Vagina (tissue), 2 donors: ENCODE measurements around the gene PCNX1. TPM values are rescaled to one million over a fixed set of nuclear protein-coding genes. Genes with fewer than 3 reads are reported as not detected.

ENCODE experiments used
- DNase-seq, 2 donors: peaks; one replicate each; pipeline ENCODE4 v3.0.0-alpha.2; 2017; ENCODE audit errors: extremely low spot score in 2 of 2
- H3K27ac ChIP-seq: fragments of 200-600 bp; sonication (generic); one replicate; pipeline ENCODE4 v1.5.1; 2019
- H3K27me3 ChIP-seq: fragments of 200-600 bp; sonication (generic); one replicate; pipeline ENCODE4 v1.5.1; 2019
- H3K36me3 ChIP-seq, 2 donors: fragments of 200-600 bp; sonication (generic); one replicate each; pipeline ENCODE4 v1.5.1; 2017 to 2019
- H3K4me1 ChIP-seq: fragments of 200-600 bp; sonication (generic); one replicate; pipeline ENCODE4 v1.5.1; 2019
- H3K4me3 ChIP-seq, 2 donors: fragments of 200-600 bp; sonication (generic); 1 replicate in 1 of 2; 2 replicates in 1 of 2; pipeline ENCODE4 v1.5.1; 2016 to 2019
- H3K9me3 ChIP-seq: fragments of 200-600 bp; sonication (generic); one replicate; pipeline ENCODE4 v1.5.1; 2019
- POLR2A ChIP-seq, 2 donors: fragments of 450-650 bp; IDR thresholded peaks; one replicate each; pipeline ENCODE4 v1.6.1; 2017; ENCODE audit warnings: antibody characterized with exemption in 2 of 2, mild to moderate bottlenecking in 2 of 2, moderate library complexity in 2 of 2
- POLR2AphosphoS5 ChIP-seq, 2 donors: sonication (generic); formaldehyde crosslinking; IDR thresholded peaks; one replicate each; pipeline ENCODE4 v1.9.0; 2017; ENCODE audit warnings: antibody characterized with exemption in 2 of 2, mild to moderate bottlenecking in 2 of 2, low read depth in 1 of 2; ENCODE audit not compliant: insufficient read depth in 1 of 2
- intact Hi-C: fragments of 100-400 bp; cut with DNase I; formaldehyde crosslinking; loops from one replicate; pipeline ENCODE4 v1.15.1; 2023
- total RNA-seq: library from RNA; depleted of rRNA; stranded (reverse); fragments of >200 nt; gene quantifications from one replicate; pipeline ENCODE4 v1.2.3, GENCODE V29; 2016
- TF ChIP-seq, protein P1 (sequence below), 3 experiments: fragments of 450-650 bp in 2 of 3; fragments of 200-600 bp in 1 of 3; sonication (generic) in 1 of 3; IDR thresholded peaks; one replicate each; pipeline ENCODE4 v1.5.1; 2017 to 2019; ENCODE audit warnings: antibody characterized with exemption in 3 of 3, mild to moderate bottlenecking in 2 of 3, moderate library complexity in 2 of 3

PCNX1 gene
- total RNA-seq, 1 donor from 2014 or later: 59.7 TPM

GRCh38 chr14:71049435-71050133 lies 142.3 kb downstream of the PCNX1 start:
- Histone ChIP-seq H3K27ac (no peak overlapping the region), H3K4me3 (no peak overlapping the region), H3K4me1 (no peaks in the 10 kb centered on the region), H3K27me3 (no peaks in the 10 kb centered on the region), H3K9me3 (no peaks in the 10 kb centered on the region), H3K36me3 (peaks cover 0 to 12% of the 10 kb centered on the region in 2 donors)
- TF ChIP-seq POLR2AphosphoS5 (IDR thresholded peaks at IDR 0.05; ENCODE audit: insufficient read depth in 1 of 2, low read depth in 1 of 2) (no peak), POLR2A (IDR thresholded peaks at IDR 0.05) (no peak)
- TF ChIP-seq, protein P1, sequence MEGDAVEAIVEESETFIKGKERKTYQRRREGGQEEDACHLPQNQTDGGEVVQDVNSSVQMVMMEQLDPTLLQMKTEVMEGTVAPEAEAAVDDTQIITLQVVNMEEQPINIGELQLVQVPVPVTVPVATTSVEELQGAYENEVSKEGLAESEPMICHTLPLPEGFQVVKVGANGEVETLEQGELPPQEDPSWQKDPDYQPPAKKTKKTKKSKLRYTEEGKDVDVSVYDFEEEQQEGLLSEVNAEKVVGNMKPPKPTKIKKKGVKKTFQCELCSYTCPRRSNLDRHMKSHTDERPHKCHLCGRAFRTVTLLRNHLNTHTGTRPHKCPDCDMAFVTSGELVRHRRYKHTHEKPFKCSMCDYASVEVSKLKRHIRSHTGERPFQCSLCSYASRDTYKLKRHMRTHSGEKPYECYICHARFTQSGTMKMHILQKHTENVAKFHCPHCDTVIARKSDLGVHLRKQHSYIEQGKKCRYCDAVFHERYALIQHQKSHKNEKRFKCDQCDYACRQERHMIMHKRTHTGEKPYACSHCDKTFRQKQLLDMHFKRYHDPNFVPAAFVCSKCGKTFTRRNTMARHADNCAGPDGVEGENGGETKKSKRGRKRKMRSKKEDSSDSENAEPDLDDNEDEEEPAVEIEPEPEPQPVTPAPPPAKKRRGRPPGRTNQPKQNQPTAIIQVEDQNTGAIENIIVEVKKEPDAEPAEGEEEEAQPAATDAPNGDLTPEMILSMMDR (IDR thresholded peaks at IDR 0.05): no peak
- no peak for DNase-seq
- intact Hi-C loops: no loop called here

DNA sequence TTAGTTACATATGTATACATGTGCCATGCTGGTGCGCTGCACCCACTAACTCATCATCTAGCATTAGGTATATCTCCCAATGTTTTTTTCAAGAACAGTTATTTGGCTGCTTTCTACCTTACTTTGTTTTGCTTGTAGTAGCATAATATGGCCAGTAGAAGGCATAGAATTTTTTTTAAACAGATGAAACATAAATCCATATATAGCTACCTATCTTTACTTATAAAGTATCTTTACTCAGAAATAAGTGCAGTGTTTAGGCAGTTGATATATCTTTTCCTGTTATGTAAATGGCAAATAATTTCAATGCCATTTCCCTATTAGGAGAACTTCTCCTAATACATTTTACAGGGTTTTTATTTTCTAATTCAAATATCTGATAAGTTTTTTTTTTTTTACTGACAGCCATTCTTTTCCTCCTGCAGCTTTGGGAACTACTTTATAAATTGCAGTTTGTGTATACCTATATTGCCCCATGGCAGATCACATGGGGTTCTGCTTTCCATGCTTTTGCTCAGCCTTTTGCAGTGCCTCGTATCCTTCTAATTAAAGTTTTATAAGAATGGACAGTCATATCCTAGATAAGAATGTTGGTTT lies 143.1 kb downstream of the PCNX1 start:
- intact Hi-C loops: no loop called here
- Histone ChIP-seq H3K36me3 (peaks cover 0 to 16% of the 10 kb centered on the region in 2 donors), H3K4me3 (no peak overlapping the region), H3K9me3 (no peaks in the 10 kb centered on the region), H3K4me1 (no peaks in the 10 kb centered on the region), H3K27ac (no peak overlapping the region), H3K27me3 (no peaks in the 10 kb centered on the region)
- no peak for DNase-seq
- TF ChIP-seq, protein P1 (IDR thresholded peaks at IDR 0.05): no peak
- TF ChIP-seq POLR2A (IDR thresholded peaks at IDR 0.05) (no peak), POLR2AphosphoS5 (IDR thresholded peaks at IDR 0.05; ENCODE audit: insufficient read depth in 1 of 2, low read depth in 1 of 2) (no peak)

DNA sequence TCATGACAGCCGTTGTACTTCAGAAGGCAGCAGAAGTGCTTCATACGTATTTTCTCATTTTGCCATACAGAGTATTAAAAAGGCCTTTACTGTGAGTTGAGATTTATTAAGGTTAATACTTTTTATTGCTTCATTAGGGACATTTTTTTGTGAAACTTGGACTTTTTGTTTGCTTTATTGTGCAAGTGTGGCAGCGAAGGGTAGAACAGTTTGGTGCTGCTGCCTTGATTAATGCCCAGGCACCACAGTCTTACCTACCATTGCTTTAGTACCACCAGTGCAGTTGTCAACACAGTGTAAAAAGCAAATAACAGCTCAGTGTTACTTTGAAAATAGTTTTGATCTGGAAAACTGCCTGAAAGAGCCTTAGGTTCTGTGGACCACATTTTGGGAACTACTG lies 147.4 kb downstream of the PCNX1 start:
- intact Hi-C loops: no loop called here
- TF ChIP-seq POLR2AphosphoS5 (IDR thresholded peaks at IDR 0.05; ENCODE audit: insufficient read depth in 1 of 2, low read depth in 1 of 2) (no peak), POLR2A (IDR thresholded peaks at IDR 0.05) (no peak)
- TF ChIP-seq, protein P1 (IDR thresholded peaks at IDR 0.05): no peak
- Histone ChIP-seq H3K4me3 (no peak overlapping the region), H3K36me3 (peaks cover 2 to 31% of the 10 kb centered on the region in 2 donors), H3K9me3 (no peaks in the 10 kb centered on the region), H3K27ac (no peak overlapping the region), H3K27me3 (no peaks in the 10 kb centered on the region), H3K4me1 (no peaks in the 10 kb centered on the region)
- no peak for DNase-seq

DNA sequence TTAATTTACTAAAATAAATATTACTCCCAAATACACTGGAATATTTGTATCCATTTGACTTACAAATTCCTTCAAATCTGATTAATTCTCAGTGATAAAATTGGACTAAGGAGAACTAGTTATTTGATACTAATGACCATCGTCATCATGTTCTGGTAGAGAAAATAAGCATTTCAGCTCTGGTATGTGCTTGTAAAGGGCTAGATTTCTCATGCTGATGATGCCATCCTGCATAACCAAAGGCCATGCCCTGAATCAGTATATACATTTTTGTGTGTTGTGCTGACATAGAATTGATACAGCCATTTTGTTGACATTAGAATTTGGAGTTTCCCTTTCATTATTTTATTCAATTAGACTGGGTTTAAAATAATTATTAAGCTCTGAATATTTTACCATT lies 148.9 kb downstream of the PCNX1 start:
- Histone ChIP-seq H3K4me3 (no peak overlapping the region), H3K36me3 (peaks cover 4 to 40% of the 10 kb centered on the region in 2 donors)

More for the DNA sequence above, 148.9 kb downstream of the PCNX1 start:
- no peak for DNase-seq
- intact Hi-C loops: no loop called here
- no peaks in the 10 kb centered on the region for H3K9me3 ChIP-seq
- no peaks in the 10 kb centered on the region for H3K4me1 ChIP-seq
- H3K27ac ChIP-seq: no peak overlapping the region
- no peak for TF ChIP-seq POLR2AphosphoS5 (IDR thresholded peaks at IDR 0.05; ENCODE audit: insufficient read depth in 1 of 2, low read depth in 1 of 2)
- TF ChIP-seq, protein P1 (IDR thresholded peaks at IDR 0.05): no peak
- no peak for TF ChIP-seq POLR2A (IDR thresholded peaks at IDR 0.05)
- H3K27me3 ChIP-seq: no peaks in the 10 kb centered on the region
